ENCODE results near the gene ROR1. TPM values are rescaled to one million over a fixed set of nuclear protein-coding genes. Genes with fewer than 3 reads are reported as not detected.
"Not testable (repeated sequence)": the region's sequence is repeated elsewhere in the genome, so short reads cannot be mapped to it uniquely, and the experiment has no call there.

Gene ROR1
- total RNA-seq, 2 experiments from 2014 or later: 0.47 to 1.4 TPM

- Histone ChIP-seq H3K36me3 (ENCODE audit: insufficient read depth, low read length) (no peaks in the 10 kb centered on the region), H3K9me3 (ENCODE audit: low read length) (no peaks in the 10 kb centered on the region), H3K79me2 (ENCODE audit: insufficient read depth, low read depth, low read length) (no peaks in the 10 kb centered on the region), H3K4me2 (ENCODE audit: low read length) (no peak overlapping the region), H2AFZ (ENCODE audit: low read length) (no peak overlapping the region), H3K4me1 (ENCODE audit: insufficient read depth, low read length, poor library complexity, severe bottlenecking) (no peaks in the 10 kb centered on the region), H3K27ac (ENCODE audit: low read depth, low read length, poor library complexity, severe bottlenecking) (no peak overlapping the region), H4K20me1 (ENCODE audit: insufficient read depth, low read length) (no peaks in the 10 kb centered on the region), H3K4me3 (ENCODE audit: low read depth, low read length, poor library complexity, severe bottlenecking) (no peak overlapping the region), H3K9me2 (ENCODE audit: insufficient read depth, low read length) (no peaks in the 10 kb centered on the region)
- DNase-seq (ENCODE audit: low spot score): no peak
- TF ChIP-seq EZH2phosphoT487 (IDR thresholded peaks at IDR 0.05; ENCODE audit: borderline replicate concordance, low read depth, low read length): no peak
- TF ChIP-seq, protein P1, sequence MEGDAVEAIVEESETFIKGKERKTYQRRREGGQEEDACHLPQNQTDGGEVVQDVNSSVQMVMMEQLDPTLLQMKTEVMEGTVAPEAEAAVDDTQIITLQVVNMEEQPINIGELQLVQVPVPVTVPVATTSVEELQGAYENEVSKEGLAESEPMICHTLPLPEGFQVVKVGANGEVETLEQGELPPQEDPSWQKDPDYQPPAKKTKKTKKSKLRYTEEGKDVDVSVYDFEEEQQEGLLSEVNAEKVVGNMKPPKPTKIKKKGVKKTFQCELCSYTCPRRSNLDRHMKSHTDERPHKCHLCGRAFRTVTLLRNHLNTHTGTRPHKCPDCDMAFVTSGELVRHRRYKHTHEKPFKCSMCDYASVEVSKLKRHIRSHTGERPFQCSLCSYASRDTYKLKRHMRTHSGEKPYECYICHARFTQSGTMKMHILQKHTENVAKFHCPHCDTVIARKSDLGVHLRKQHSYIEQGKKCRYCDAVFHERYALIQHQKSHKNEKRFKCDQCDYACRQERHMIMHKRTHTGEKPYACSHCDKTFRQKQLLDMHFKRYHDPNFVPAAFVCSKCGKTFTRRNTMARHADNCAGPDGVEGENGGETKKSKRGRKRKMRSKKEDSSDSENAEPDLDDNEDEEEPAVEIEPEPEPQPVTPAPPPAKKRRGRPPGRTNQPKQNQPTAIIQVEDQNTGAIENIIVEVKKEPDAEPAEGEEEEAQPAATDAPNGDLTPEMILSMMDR (conservative IDR thresholded peaks at IDR 0.05; ENCODE audit: low read length): no peak
- ChIA-PET CTCF (ENCODE audit: unreplicated experiment) (no interaction called here), POLR2A (interaction anchor here (0.7 to 1.4 kb wide), 2 partner anchors 10 to 83 kb away, joined by 3 to 4 read pairs; no protein-coding TSS in a partner anchor)
- intact Hi-C loops (cut with micrococcal nuclease; ENCODE audit: unreplicated experiment): no loop called here
- BruUV-seq (replicated peaks): no TSS peak
Observed at GRCh38 chr1:63784489-63785390, 10.9 kb downstream of the ROR1 start.

DNA sequence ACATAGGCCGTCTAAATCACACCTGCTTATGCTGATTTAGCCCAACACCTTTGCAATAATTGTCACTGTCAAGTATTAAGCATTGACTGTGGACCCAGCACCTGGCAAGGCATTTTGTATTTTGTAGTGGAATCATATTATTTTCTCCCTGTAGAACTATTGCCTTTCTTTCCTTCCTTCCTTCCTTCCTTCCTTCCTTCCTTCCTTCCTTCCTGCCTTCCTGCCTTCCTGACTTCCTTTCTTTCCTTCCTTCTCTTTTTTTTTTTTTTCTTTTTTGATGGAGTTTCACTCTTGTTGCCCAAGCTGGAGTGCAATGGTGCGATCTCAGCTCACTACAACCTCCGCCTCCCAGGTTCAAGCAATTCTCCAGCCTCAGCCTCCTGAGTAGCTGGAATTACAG is 13.5 kb downstream of the ROR1 start:
- DNase-seq (ENCODE audit: low spot score); H3K79me2 ChIP-seq (ENCODE audit: insufficient read depth, low read depth, low read length); H4K20me1 ChIP-seq (ENCODE audit: insufficient read depth, low read length); BruUV-seq (replicated peaks); H2AFZ ChIP-seq (ENCODE audit: low read length); H3K4me3 ChIP-seq (ENCODE audit: low read depth, low read length, poor library complexity, severe bottlenecking); H3K4me1 ChIP-seq (ENCODE audit: insufficient read depth, low read length, poor library complexity, severe bottlenecking); H3K27ac ChIP-seq (ENCODE audit: low read depth, low read length, poor library complexity, severe bottlenecking); H3K9me2 ChIP-seq (ENCODE audit: insufficient read depth, low read length); intact Hi-C loops (cut with micrococcal nuclease; ENCODE audit: unreplicated experiment); H3K36me3 ChIP-seq (ENCODE audit: insufficient read depth, low read length); CTCF ChIA-PET (ENCODE audit: unreplicated experiment); H3K4me2 ChIP-seq (ENCODE audit: low read length); H3K9me3 ChIP-seq (ENCODE audit: low read length): not testable (repeated sequence)
- POLR2A ChIA-PET: interaction anchor here (0.6 kb wide), 2 partner anchors 120 to 169 kb away, joined by 4 to 9 read pairs; no protein-coding TSS in a partner anchor

- H3K9me2 ChIP-seq (ENCODE audit: insufficient read depth, low read length): no peaks in the 10 kb centered on the region
- no peaks in the 10 kb centered on the region for H3K79me2 ChIP-seq (ENCODE audit: insufficient read depth, low read depth, low read length)
- no peak for DNase-seq (ENCODE audit: low spot score)
- no peaks in the 10 kb centered on the region for H3K9me3 ChIP-seq (ENCODE audit: low read length)
- no peak overlapping the region for H3K4me2 ChIP-seq (ENCODE audit: low read length)
- ChIA-PET CTCF (ENCODE audit: unreplicated experiment) (no interaction called here), POLR2A (interaction anchor here (0.6 kb wide), 2 partner anchors 120 to 169 kb away, joined by 4 to 9 read pairs; no protein-coding TSS in a partner anchor)
- no TSS peak for BruUV-seq (replicated peaks)
- no peaks in the 10 kb centered on the region for H3K36me3 ChIP-seq (ENCODE audit: insufficient read depth, low read length)
- H3K4me1 ChIP-seq (ENCODE audit: insufficient read depth, low read length, poor library complexity, severe bottlenecking): peaks cover 13% of the 10 kb centered on the region
- intact Hi-C loops (cut with micrococcal nuclease; ENCODE audit: unreplicated experiment): no loop called here
- H3K4me3 ChIP-seq (ENCODE audit: low read depth, low read length, poor library complexity, severe bottlenecking): no peak overlapping the region
- no peak overlapping the region for H2AFZ ChIP-seq (ENCODE audit: low read length)
- no peak overlapping the region for H3K27ac ChIP-seq (ENCODE audit: low read depth, low read length, poor library complexity, severe bottlenecking)
- H4K20me1 ChIP-seq (ENCODE audit: insufficient read depth, low read length): no peaks in the 10 kb centered on the region
- TF ChIP-seq, protein P1 (conservative IDR thresholded peaks at IDR 0.05; ENCODE audit: low read length): no peak
- TF ChIP-seq EZH2phosphoT487 (IDR thresholded peaks at IDR 0.05; ENCODE audit: borderline replicate concordance, low read depth, low read length): no peak
Observed at GRCh38 chr1:63787875-63788274, 14.1 kb downstream of the ROR1 start.

Measured in OCI-LY7 (cell line).